Lung (tissue), 12 donors: Measurements from ENCODE around the gene PIP5K1C. TPM values are rescaled to one million over a fixed set of nuclear protein-coding genes. Genes with fewer than 3 reads are reported as not detected.
A peak's percentile ranks its signal among the peaks of the same experiment; 100 is the strongest.

Source experiments
- ATAC-seq: fragments of 200-7000 bp; cut with Tn5 transposase; one replicate; pipeline ENCODE4 v1.9.1; 2020; ENCODE audit warnings: moderate number of reproducible peaks; ENCODE audit not compliant: insufficient read depth, low FRiP score
- DNase-seq, 3 donors: peaks; one replicate each; pipeline ENCODE4 v3.0.0-alpha.2; 2013 to 2017
- H3K27ac ChIP-seq, 2 donors: one replicate each; pipeline ENCODE4 v1.5.1; 2013; ENCODE audit warnings: mild to moderate bottlenecking in 2 of 2, moderate library complexity in 2 of 2, control low read depth in 1 of 2, inconsistent platforms in 1 of 2, low read depth in 1 of 2, low read length in 1 of 2
- H3K27me3 ChIP-seq, 3 donors: one replicate each; pipeline ENCODE4 v1.5.1; 2013; ENCODE audit warnings: low read length in 2 of 3; ENCODE audit not compliant: control insufficient read depth in 3 of 3, insufficient read depth in 3 of 3
- H3K36me3 ChIP-seq, 4 donors: one replicate each; pipeline ENCODE4 v1.5.1; 2013; ENCODE audit warnings: low read length in 4 of 4, mild to moderate bottlenecking in 1 of 4, moderate library complexity in 1 of 4; ENCODE audit not compliant: control insufficient read depth in 4 of 4, insufficient read depth in 4 of 4
- H3K4me1 ChIP-seq, 5 donors: one replicate each; pipeline ENCODE4 v1.5.1; 2013; ENCODE audit warnings: low read length in 5 of 5, mild to moderate bottlenecking in 2 of 5, moderate library complexity in 1 of 5; ENCODE audit not compliant: control insufficient read depth in 5 of 5, insufficient read depth in 5 of 5
- H3K4me3 ChIP-seq: one replicate; pipeline ENCODE4 v1.5.1; 2013; ENCODE audit warnings: mild to moderate bottlenecking, control low read depth, moderate library complexity
- H3K9ac ChIP-seq, 2 donors: one replicate each; pipeline ENCODE4 v1.5.1; 2013; ENCODE audit warnings: low read length in 2 of 2, control low read depth in 1 of 2; ENCODE audit not compliant: insufficient read depth in 1 of 2
- H3K9me3 ChIP-seq, 4 donors: one replicate each; pipeline ENCODE4 v1.5.1; 2013; ENCODE audit warnings: low read length in 3 of 4, mild to moderate bottlenecking in 1 of 4, moderate library complexity in 1 of 4; ENCODE audit not compliant: control insufficient read depth in 4 of 4, insufficient read depth in 3 of 4
- WGBS, 2 donors: extraction: QIAGEN DNeasy Blood & Tissue Kit; methylation state at CpG; one replicate each; pipeline ENCODE4 v1.1.7; 2013; 5-methylcytosine and 5-hydroxymethylcytosine counted together
- polyA plus RNA-seq, 2 donors: library from polyadenylated mRNA; stranded (reverse); fragments of 200-250 nt; gene quantifications; one replicate each; pipeline ENCODE4 v1.2.1, GENCODE V29; 2013
- total RNA-seq, 2 donors: library from RNA; depleted of rRNA in 1 of 2; stranded (reverse); fragments of >200 nt in 1 of 2; gene quantifications; one replicate each; pipeline ENCODE4 v1.2.1, GENCODE V29; 2014 to 2021
- TF ChIP-seq, protein P1 (sequence below): IDR thresholded peaks from 2 replicates; pipeline ENCODE4 v1.5.1; 2012; ENCODE audit warnings: mild to moderate bottlenecking; ENCODE audit errors: control extremely low read depth, extremely low read depth
- donor health status: control.
- donor health status: control.
- donor health status: Bipolar disorder and iron deficiency.
- donor health status: healthy.
- donor health status: DM: yes; HTN: yes; CAD: no.

Gene PIP5K1C
- total and polyA plus RNA-seq, 4 donors, result 16.3 to 39.4 (median 20.5) TPM

DNA sequence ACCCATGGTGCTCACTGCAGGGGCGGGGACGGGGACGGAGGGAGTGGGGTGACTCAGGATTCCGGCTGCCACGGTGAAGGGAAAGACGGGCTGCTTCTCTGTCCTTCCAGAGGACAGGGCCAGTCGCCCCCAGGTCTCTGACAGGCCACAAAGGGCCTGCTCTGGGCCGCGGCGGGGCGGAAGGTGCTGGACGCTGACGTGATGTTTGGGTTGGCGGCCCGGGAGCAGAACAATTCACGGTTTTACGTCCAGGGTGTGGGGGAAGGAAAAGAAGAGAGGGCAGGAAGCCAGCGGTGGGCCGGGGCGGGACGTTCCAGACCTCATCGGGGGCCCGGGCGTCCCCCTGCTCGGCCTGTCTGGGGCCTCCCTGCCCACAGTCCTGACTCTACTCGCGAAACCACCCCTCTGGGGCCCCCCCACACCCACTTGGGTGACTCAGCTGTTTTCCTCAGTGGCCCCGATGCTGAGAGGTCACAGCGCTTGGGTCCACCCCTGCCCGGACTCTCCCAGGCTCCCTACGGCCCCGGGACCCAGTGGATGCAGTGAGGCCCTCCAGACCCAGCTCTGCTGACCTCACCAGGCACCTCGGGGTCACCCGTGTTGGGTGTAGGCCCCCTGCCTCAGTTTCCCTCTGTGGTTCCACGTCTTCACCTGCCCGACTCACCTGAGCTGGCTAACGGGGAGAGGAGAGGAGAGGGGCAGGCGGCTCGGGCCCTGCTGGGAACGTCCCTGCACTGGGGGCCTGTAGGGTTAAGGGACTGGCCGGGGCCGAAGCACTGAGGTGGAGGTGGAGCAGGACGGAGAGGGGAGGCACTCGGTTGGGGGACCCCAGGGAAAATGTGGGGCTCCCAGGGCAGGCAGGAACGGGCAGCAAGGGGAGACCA lies 29.2 kb downstream of the PIP5K1C start:
- Histone ChIP-seq H3K36me3 (peaks cover 0 to 5% (median 2%) of the 10 kb centered on the region in 4 donors), H3K9ac (no peak overlapping the region), H3K27ac (peak overlapping the region; percentile 82 to 90), H3K27me3 (no peaks in the 10 kb centered on the region), H3K4me1 (peaks cover 0 to 28% (median 14%) of the 10 kb centered on the region in 5 donors), H3K9me3 (no peaks in the 10 kb centered on the region), H3K4me3 (no peak overlapping the region)
- DNase-seq (peak; percentile 60 to 78 (median 65)), ATAC-seq (peak; percentile 49)
- TF ChIP-seq, protein P1, sequence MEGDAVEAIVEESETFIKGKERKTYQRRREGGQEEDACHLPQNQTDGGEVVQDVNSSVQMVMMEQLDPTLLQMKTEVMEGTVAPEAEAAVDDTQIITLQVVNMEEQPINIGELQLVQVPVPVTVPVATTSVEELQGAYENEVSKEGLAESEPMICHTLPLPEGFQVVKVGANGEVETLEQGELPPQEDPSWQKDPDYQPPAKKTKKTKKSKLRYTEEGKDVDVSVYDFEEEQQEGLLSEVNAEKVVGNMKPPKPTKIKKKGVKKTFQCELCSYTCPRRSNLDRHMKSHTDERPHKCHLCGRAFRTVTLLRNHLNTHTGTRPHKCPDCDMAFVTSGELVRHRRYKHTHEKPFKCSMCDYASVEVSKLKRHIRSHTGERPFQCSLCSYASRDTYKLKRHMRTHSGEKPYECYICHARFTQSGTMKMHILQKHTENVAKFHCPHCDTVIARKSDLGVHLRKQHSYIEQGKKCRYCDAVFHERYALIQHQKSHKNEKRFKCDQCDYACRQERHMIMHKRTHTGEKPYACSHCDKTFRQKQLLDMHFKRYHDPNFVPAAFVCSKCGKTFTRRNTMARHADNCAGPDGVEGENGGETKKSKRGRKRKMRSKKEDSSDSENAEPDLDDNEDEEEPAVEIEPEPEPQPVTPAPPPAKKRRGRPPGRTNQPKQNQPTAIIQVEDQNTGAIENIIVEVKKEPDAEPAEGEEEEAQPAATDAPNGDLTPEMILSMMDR, result no peak
- 18 to 34% methylated on average over 45 of the region's 45 CpGs for WGBS, 2 donors

GRCh38 chr19:3669947-3670795 lies 30.1 kb downstream of the PIP5K1C start:
- WGBS, 2 donors, result 59 to 65% methylated on average over 32 to 33 of the region's 33 CpGs
- Histone ChIP-seq H3K36me3 (peaks cover 0 to 7% (median 2%) of the 10 kb centered on the region in 4 donors), H3K4me3 (no peak overlapping the region), H3K9me3 (no peaks in the 10 kb centered on the region), H3K9ac (no peak overlapping the region), H3K27ac (peak overlapping the region; percentile 82 to 90), H3K4me1 (peaks cover 0 to 28% (median 14%) of the 10 kb centered on the region in 5 donors), H3K27me3 (no peaks in the 10 kb centered on the region)
- TF ChIP-seq, protein P1, result no peak
- ATAC-seq, result no peak
- peak; percentile 33 to 45 (median 38) for DNase-seq

- Histone ChIP-seq H3K9me3 (no peaks in the 10 kb centered on the region), H3K9ac (no peak overlapping the region), H3K4me1 (peaks cover 0 to 28% (median 14%) of the 10 kb centered on the region in 5 donors), H3K27ac (peak overlapping the region; percentile 44 to 82), H3K4me3 (no peak overlapping the region), H3K27me3 (no peaks in the 10 kb centered on the region), H3K36me3 (peaks cover 0 to 9% (median 6%) of the 10 kb centered on the region in 4 donors)
- 88 to 90% methylated on average over 39 of the region's 39 CpGs for WGBS, 2 donors
- ATAC-seq (no peak), DNase-seq (no peak)
- TF ChIP-seq, protein P1, result no peak
Observed at GRCh38 chr19:3669082-3669946, 31.0 kb downstream of the PIP5K1C start.
